HEK293 (cell line): ENCODE data around the gene FGFR2.

Experiments
- CTCF ChIA-PET: fragments of 350-600 bp; formaldehyde crosslinking; extraction: SDS; loops from one replicate; lab custom pipeline; 2021; ENCODE audit warnings: antibody characterized with exemption; lab: Yijun Ruan, JAX
- POLR2A ChIA-PET: fragments of 300-600 bp; formaldehyde crosslinking; extraction: SDS; loops from one replicate; lab custom pipeline; 2020; ENCODE audit warnings: antibody characterized with exemption, inconsistent platforms; lab: Yijun Ruan, JAX
- H3K27ac ChIP-seq: fragments of 200-500 bp; sonication (Bioruptor generic); 2 replicates; pipeline ENCODE4 v1.5.1; 2014; ENCODE audit warnings: low read depth, low read length, control low read depth, inconsistent platforms; ENCODE audit errors: extremely low read depth
- H3K36me3 ChIP-seq, 2 experiments: fragments of 200-500 bp in 1 of 2; sonication (Bioruptor generic) in 1 of 2; 1 replicate in 1 of 2; 2 replicates in 1 of 2; pipeline ENCODE4 v1.5.1; 2014 to 2017; ENCODE audit warnings: inconsistent platforms in 2 of 2, low read length in 2 of 2; ENCODE audit not compliant: control insufficient read depth in 2 of 2, insufficient read depth in 1 of 2
- H3K4me1 ChIP-seq: fragments of 200-500 bp; sonication (Bioruptor generic); 2 replicates; pipeline ENCODE4 v1.5.1; 2014; ENCODE audit warnings: mild to moderate bottlenecking, low read length, inconsistent platforms; ENCODE audit not compliant: control insufficient read depth, insufficient read depth
- H3K4me3 ChIP-seq: 2 replicates; pipeline ENCODE4 v1.5.1; 2011; ENCODE audit warnings: low read depth, mild to moderate bottlenecking, control low read depth, low read length, moderate library complexity
- H3K9me3 ChIP-seq: fragments of 200-500 bp; sonication (Bioruptor generic); 2 replicates; pipeline ENCODE4 v1.5.1; 2014; ENCODE audit warnings: low read depth, low read length, inconsistent platforms; ENCODE audit not compliant: control insufficient read depth, insufficient read depth
- MZF1 ChIP-seq: fragments of 450-650 bp; formaldehyde crosslinking; IDR thresholded peaks from 2 replicates; pipeline ENCODE4 v1.5.1; 2017; ENCODE audit warnings: missing biosample characterization, missing genetic modification characterization, borderline replicate concordance
- PATZ1 ChIP-seq: fragments of 450-650 bp; formaldehyde crosslinking; IDR thresholded peaks from 2 replicates; pipeline ENCODE4 v1.5.1; 2016; ENCODE audit warnings: missing biosample characterization, missing genetic modification characterization
- PRDM1 ChIP-seq: fragments of 450-650 bp; formaldehyde crosslinking; IDR thresholded peaks from 2 replicates; pipeline ENCODE4; 2016; ENCODE audit warnings: missing biosample characterization, missing genetic modification characterization
- PRDM10 ChIP-seq: fragments of 450-650 bp; formaldehyde crosslinking; IDR thresholded peaks from 2 replicates; pipeline ENCODE4 v1.5.1; 2016; ENCODE audit warnings: missing biosample characterization, missing genetic modification characterization
- REPIN1 ChIP-seq: fragments of 450-650 bp; formaldehyde crosslinking; IDR thresholded peaks from 2 replicates; pipeline ENCODE4 v1.5.1; 2017; ENCODE audit warnings: missing biosample characterization, missing genetic modification characterization, low read depth
- TCF7L2 ChIP-seq: IDR thresholded peaks from 2 replicates; pipeline ENCODE4 v1.6.1; 2011; ENCODE audit warnings: low read depth, mild to moderate bottlenecking, inconsistent platforms, low read length, moderate library complexity, borderline replicate concordance
- TRIM28 ChIP-seq: IDR thresholded peaks from 2 replicates; pipeline ENCODE4 v1.6.1; 2011; ENCODE audit warnings: low read length, control low read depth, borderline replicate concordance
- YY2 ChIP-seq: fragments of 450-650 bp; formaldehyde crosslinking; IDR thresholded peaks from 2 replicates; pipeline ENCODE4 v1.5.1; 2016; ENCODE audit warnings: missing biosample characterization, missing genetic modification characterization
- ZBTB17 ChIP-seq: fragments of 450-650 bp; formaldehyde crosslinking; IDR thresholded peaks from 2 replicates; pipeline ENCODE4 v1.5.1; 2016; ENCODE audit warnings: missing biosample characterization, missing genetic modification characterization
- ZIC2 ChIP-seq: fragments of 450-650 bp; formaldehyde crosslinking; IDR thresholded peaks from 2 replicates; pipeline ENCODE4 v1.5.1; 2016; ENCODE audit warnings: missing biosample characterization, missing genetic modification characterization
- ZNF324 ChIP-seq: fragments of 450-650 bp; formaldehyde crosslinking; IDR thresholded peaks from 2 replicates; pipeline ENCODE4 v1.5.1; 2016; ENCODE audit warnings: missing biosample characterization, missing genetic modification characterization
- ZNF335 ChIP-seq: fragments of 450-650 bp; formaldehyde crosslinking; conservative IDR thresholded peaks from 2 replicates; pipeline ENCODE4 v1.5.1; 2016; ENCODE audit warnings: missing biosample characterization, missing genetic modification characterization
- ZNF366 ChIP-seq: fragments of 450-650 bp; formaldehyde crosslinking; conservative IDR thresholded peaks from 2 replicates; pipeline ENCODE4 v1.5.1; 2016; ENCODE audit warnings: missing biosample characterization, missing genetic modification characterization
- ZNF548 ChIP-seq: fragments of 450-650 bp; formaldehyde crosslinking; IDR thresholded peaks from 2 replicates; pipeline ENCODE4 v1.5.1; 2016; ENCODE audit warnings: missing biosample characterization, missing genetic modification characterization
- ZNF837 ChIP-seq: fragments of 450-650 bp; formaldehyde crosslinking; IDR thresholded peaks from 2 replicates; pipeline ENCODE4 v1.5.1; 2016; ENCODE audit warnings: missing biosample characterization, missing genetic modification characterization
- ZSCAN23 ChIP-seq: fragments of 450-650 bp; formaldehyde crosslinking; IDR thresholded peaks from 2 replicates; pipeline ENCODE4 v1.5.1; 2016; ENCODE audit warnings: missing biosample characterization, missing genetic modification characterization
- TF ChIP-seq, protein P1 (sequence below): fragments of 450-650 bp; formaldehyde crosslinking; IDR thresholded peaks from 2 replicates; pipeline ENCODE4 v1.5.1; 2016; ENCODE audit warnings: missing biosample characterization, missing genetic modification characterization, borderline replicate concordance
- TF ChIP-seq, protein P2 (sequence below): fragments of 450-650 bp; formaldehyde crosslinking; IDR thresholded peaks from 2 replicates; pipeline ENCODE4 v1.5.1; 2016; ENCODE audit warnings: missing biosample characterization, missing genetic modification characterization
- TF ChIP-seq, protein P3 (sequence below): fragments of 450-650 bp; formaldehyde crosslinking; IDR thresholded peaks from 2 replicates; pipeline ENCODE4 v1.5.1; 2016; ENCODE audit warnings: missing biosample characterization, missing genetic modification characterization

FGFR2 gene

GRCh38 chr10:121613456-121613855 is 15.2 kb upstream of the FGFR2 start (continued):
- TF ChIP-seq, protein P1, sequence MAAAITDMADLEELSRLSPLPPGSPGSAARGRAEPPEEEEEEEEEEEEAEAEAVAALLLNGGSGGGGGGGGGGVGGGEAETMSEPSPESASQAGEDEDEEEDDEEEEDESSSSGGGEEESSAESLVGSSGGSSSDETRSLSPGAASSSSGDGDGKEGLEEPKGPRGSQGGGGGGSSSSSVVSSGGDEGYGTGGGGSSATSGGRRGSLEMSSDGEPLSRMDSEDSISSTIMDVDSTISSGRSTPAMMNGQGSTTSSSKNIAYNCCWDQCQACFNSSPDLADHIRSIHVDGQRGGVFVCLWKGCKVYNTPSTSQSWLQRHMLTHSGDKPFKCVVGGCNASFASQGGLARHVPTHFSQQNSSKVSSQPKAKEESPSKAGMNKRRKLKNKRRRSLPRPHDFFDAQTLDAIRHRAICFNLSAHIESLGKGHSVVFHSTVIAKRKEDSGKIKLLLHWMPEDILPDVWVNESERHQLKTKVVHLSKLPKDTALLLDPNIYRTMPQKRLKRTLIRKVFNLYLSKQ (tag by site-specific recombination): no peak
- TF ChIP-seq, protein P2, sequence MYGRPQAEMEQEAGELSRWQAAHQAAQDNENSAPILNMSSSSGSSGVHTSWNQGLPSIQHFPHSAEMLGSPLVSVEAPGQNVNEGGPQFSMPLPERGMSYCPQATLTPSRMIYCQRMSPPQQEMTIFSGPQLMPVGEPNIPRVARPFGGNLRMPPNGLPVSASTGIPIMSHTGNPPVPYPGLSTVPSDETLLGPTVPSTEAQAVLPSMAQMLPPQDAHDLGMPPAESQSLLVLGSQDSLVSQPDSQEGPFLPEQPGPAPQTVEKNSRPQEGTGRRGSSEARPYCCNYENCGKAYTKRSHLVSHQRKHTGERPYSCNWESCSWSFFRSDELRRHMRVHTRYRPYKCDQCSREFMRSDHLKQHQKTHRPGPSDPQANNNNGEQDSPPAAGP (tag by site-specific recombination): peak; percentile 92

GRCh38 chr10:121611393-121612159 is 13.3 kb upstream of the FGFR2 start:
- ChIA-PET CTCF (interaction anchor here (0.5 to 1.5 kb wide), 3 partner anchors 85 to 663 kb away, joined by 3 to 7 read pairs (median 3); no protein-coding TSS in a partner anchor), POLR2A (no interaction called here)
- H3K9me3 ChIP-seq: no peaks in the 10 kb centered on the region
- no peak overlapping the region for H3K4me3 ChIP-seq
- peaks cover 7% of the 10 kb centered on the region for H3K4me1 ChIP-seq
- no peak for TF ChIP-seq ZNF324 (tag by site-specific recombination)
- TF ChIP-seq ZBTB17 (tag by site-specific recombination): peak; percentile 13; the same call in 1 of the 2 replicates
- TF ChIP-seq ZNF366 (tag by site-specific recombination): peak; percentile 97
- no peak for TF ChIP-seq REPIN1 (tag by site-specific recombination)
- no peak for TF ChIP-seq MZF1
- TF ChIP-seq ZNF837 (tag by site-specific recombination): no peak
- 0 out of 2 replicates have a peak, but pooled peaks have one; percentile 4 for TF ChIP-seq ZIC2 (tag by site-specific recombination)
- no peak for TF ChIP-seq ZSCAN23 (tag by site-specific recombination)
- TF ChIP-seq PRDM1: 0 out of 2 replicates have a peak, but pooled peaks have one; percentile 36
- TF ChIP-seq, protein P3, sequence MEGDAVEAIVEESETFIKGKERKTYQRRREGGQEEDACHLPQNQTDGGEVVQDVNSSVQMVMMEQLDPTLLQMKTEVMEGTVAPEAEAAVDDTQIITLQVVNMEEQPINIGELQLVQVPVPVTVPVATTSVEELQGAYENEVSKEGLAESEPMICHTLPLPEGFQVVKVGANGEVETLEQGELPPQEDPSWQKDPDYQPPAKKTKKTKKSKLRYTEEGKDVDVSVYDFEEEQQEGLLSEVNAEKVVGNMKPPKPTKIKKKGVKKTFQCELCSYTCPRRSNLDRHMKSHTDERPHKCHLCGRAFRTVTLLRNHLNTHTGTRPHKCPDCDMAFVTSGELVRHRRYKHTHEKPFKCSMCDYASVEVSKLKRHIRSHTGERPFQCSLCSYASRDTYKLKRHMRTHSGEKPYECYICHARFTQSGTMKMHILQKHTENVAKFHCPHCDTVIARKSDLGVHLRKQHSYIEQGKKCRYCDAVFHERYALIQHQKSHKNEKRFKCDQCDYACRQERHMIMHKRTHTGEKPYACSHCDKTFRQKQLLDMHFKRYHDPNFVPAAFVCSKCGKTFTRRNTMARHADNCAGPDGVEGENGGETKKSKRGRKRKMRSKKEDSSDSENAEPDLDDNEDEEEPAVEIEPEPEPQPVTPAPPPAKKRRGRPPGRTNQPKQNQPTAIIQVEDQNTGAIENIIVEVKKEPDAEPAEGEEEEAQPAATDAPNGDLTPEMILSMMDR (tag by site-specific recombination): peak; percentile 20; the same call in 1 of the 2 replicates
- no peak for TF ChIP-seq YY2 (tag by site-specific recombination)
- no peak for TF ChIP-seq PATZ1
- peak overlapping the region; percentile 52; the same call in 1 of the 2 replicates for H3K27ac ChIP-seq
- no peaks in the 10 kb centered on the region for H3K36me3 ChIP-seq

- H3K4me3 ChIP-seq: no peak overlapping the region
- H3K9me3 ChIP-seq: no peaks in the 10 kb centered on the region
- peaks cover 12% of the 10 kb centered on the region for H3K4me1 ChIP-seq
- CTCF ChIA-PET: interaction anchor here (0.5 to 1.1 kb wide), 5 partner anchors 12 to 215 kb away, joined by 3 to 7 read pairs (median 3); no protein-coding TSS in a partner anchor
- H3K36me3 ChIP-seq: no peaks in the 10 kb centered on the region
- POLR2A ChIA-PET: no interaction called here
- peak overlapping the region; percentile 52; the same call in 1 of the 2 replicates for H3K27ac ChIP-seq
- TF ChIP-seq ZNF335 (tag by site-specific recombination): peak; percentile 42; the same call in 1 of the 2 replicates
- peak; percentile 71; the same call in 1 of the 2 replicates for TF ChIP-seq TRIM28
- peak; percentile 78; the same call in 1 of the 2 replicates for TF ChIP-seq TCF7L2
- TF ChIP-seq PRDM10: peak; percentile 38; the same call in 1 of the 2 replicates
- no peak for TF ChIP-seq ZNF548 (tag by site-specific recombination)
These were observed 12.6 kb upstream of the FGFR2 start for GRCh38 chr10:121610798-121611323.
